ENCODE results near the gene GNE.

DNA sequence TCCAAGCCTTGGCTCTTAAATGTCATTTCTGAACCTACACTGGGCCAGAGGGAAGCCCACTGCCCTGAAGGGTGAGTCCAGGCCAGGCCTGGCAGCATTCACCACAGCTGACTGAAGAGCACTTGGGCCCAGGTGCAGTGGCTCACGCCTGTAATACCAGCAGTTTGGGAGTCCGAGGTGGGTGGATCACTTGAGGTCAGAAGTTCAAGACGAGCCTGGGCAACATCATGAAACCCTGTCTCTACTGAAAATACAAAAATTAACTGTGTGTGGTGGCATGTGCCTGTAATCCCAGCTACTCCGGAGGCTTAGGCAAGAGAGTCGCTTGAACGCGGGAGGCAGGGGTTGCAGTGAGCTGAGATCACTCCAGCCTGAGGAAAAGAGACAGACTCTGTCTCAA is 84.0 kb downstream of the GNE start:
- TF ChIP-seq, protein P1, sequence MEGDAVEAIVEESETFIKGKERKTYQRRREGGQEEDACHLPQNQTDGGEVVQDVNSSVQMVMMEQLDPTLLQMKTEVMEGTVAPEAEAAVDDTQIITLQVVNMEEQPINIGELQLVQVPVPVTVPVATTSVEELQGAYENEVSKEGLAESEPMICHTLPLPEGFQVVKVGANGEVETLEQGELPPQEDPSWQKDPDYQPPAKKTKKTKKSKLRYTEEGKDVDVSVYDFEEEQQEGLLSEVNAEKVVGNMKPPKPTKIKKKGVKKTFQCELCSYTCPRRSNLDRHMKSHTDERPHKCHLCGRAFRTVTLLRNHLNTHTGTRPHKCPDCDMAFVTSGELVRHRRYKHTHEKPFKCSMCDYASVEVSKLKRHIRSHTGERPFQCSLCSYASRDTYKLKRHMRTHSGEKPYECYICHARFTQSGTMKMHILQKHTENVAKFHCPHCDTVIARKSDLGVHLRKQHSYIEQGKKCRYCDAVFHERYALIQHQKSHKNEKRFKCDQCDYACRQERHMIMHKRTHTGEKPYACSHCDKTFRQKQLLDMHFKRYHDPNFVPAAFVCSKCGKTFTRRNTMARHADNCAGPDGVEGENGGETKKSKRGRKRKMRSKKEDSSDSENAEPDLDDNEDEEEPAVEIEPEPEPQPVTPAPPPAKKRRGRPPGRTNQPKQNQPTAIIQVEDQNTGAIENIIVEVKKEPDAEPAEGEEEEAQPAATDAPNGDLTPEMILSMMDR (IDR thresholded peaks at IDR 0.05), result no peak
- TF ChIP-seq ZFX (IDR thresholded peaks at IDR 0.05; ENCODE audit: borderline replicate concordance), result no peak

All from 22Rv1 (cell line).